Right atrium auricular region (tissue), 2 donors: ENCODE results near the gene SNX18. TPM values are rescaled to one million over a fixed set of nuclear protein-coding genes. Genes with fewer than 3 reads are reported as not detected.

ENCODE experiments used
- DNase-seq: peaks from one replicate; pipeline ENCODE4 v3.0.0-alpha.2; 2019; ENCODE audit warnings: low spot score
- H3K27ac ChIP-seq, 2 donors: fragments of 200-600 bp; sonication (generic); 1 replicate in 1 of 2; 2 replicates in 1 of 2; pipeline ENCODE4 v1.5.1; 2016 to 2019
- H3K27me3 ChIP-seq, 2 donors: fragments of 200-600 bp; sonication (generic); one replicate each; pipeline versions ENCODE4 v1.5.1 to v1.6.0; 2017 to 2019
- H3K36me3 ChIP-seq: fragments of 200-600 bp; sonication (generic); one replicate; pipeline ENCODE4 v1.5.1; 2016
- H3K4me1 ChIP-seq, 2 donors: fragments of 200-600 bp; sonication (generic); one replicate each; pipeline versions ENCODE4 v1.5.1 to v1.6.0; 2017 to 2019
- H3K4me3 ChIP-seq, 2 donors: fragments of 200-600 bp; sonication (generic); 1 replicate in 1 of 2; 2 replicates in 1 of 2; pipeline ENCODE4 v1.5.1; 2017 to 2019; ENCODE audit warnings: mild to moderate bottlenecking in 1 of 2, moderate library complexity in 1 of 2
- H3K9me3 ChIP-seq, 2 donors: fragments of 200-600 bp; sonication (generic); one replicate each; pipeline ENCODE4 v1.5.1; 2019
- total RNA-seq, 2 donors: library from RNA; depleted of rRNA; stranded (reverse); fragments of >200 nt; gene quantifications; one replicate each; pipeline ENCODE4 v1.1.0, GENCODE V29; 2016
- TF ChIP-seq, protein P1 (sequence below), 2 donors: fragments of 200-600 bp; sonication (generic); IDR thresholded peaks; one replicate each; pipeline ENCODE4 v1.5.1; 2019; ENCODE audit warnings: antibody characterized with exemption in 2 of 2

SNX18 gene
- total RNA-seq, 2 donors from 2014 or later: 15.8 to 22.2 TPM

DNA sequence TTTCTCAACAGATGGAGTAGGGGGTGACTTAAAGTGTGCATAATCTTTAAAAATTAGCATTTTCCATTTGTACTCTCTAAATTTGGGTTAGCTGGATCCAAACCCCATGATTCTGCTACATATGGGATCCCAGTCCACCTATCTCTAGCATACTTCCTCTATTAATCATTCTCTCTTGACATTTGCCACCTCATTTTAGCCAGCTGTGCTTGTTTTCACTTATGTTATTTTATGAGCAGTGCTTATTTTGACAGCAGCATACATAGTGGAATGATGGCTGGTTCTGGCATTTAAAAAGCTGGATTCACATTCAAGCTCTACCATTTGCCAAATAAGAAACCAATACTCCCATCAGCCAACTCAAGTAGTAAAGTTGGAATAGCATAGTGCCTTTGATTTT is 22.5 kb upstream of the SNX18 start:
- TF ChIP-seq, protein P1, sequence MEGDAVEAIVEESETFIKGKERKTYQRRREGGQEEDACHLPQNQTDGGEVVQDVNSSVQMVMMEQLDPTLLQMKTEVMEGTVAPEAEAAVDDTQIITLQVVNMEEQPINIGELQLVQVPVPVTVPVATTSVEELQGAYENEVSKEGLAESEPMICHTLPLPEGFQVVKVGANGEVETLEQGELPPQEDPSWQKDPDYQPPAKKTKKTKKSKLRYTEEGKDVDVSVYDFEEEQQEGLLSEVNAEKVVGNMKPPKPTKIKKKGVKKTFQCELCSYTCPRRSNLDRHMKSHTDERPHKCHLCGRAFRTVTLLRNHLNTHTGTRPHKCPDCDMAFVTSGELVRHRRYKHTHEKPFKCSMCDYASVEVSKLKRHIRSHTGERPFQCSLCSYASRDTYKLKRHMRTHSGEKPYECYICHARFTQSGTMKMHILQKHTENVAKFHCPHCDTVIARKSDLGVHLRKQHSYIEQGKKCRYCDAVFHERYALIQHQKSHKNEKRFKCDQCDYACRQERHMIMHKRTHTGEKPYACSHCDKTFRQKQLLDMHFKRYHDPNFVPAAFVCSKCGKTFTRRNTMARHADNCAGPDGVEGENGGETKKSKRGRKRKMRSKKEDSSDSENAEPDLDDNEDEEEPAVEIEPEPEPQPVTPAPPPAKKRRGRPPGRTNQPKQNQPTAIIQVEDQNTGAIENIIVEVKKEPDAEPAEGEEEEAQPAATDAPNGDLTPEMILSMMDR (IDR thresholded peaks at IDR 0.05): no peak
- no peaks in the 10 kb centered on the region for H3K36me3 ChIP-seq
- DNase-seq: no peak
- H3K9me3 ChIP-seq: peaks cover 0 to 6% of the 10 kb centered on the region in 2 donors
- H3K4me1 ChIP-seq: no peaks in the 10 kb centered on the region
- H3K4me3 ChIP-seq: no peak overlapping the region
- no peaks in the 10 kb centered on the region for H3K27me3 ChIP-seq
- H3K27ac ChIP-seq: no peak overlapping the region

DNA sequence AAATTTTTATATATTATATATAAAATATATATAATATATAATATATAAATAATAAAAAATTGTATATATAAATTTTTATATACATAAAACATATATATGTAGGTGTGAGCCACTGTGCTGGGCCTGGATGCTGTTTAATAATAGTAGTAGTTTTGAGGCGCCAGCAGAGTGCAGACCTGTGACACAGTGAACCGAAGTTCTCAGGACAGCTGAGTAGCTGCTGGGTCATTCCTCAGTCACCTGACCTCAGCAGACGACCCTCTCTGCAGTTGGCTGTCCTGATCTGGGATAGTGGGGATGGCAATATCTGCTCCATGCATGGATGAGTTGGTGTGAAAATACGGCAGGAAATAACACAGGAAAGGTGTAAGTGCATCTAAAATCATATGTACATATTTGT is 3.3 kb upstream of the SNX18 start:
- TF ChIP-seq, protein P1 (IDR thresholded peaks at IDR 0.05): no peak
- Histone ChIP-seq H3K4me3 (no peak overlapping the region), H3K4me1 (peaks cover 0 to 16% of the 10 kb centered on the region in 2 donors), H3K27me3 (no peaks in the 10 kb centered on the region), H3K36me3 (no peaks in the 10 kb centered on the region), H3K9me3 (no peaks in the 10 kb centered on the region), H3K27ac (no peak overlapping the region)
- no peak for DNase-seq

DNA sequence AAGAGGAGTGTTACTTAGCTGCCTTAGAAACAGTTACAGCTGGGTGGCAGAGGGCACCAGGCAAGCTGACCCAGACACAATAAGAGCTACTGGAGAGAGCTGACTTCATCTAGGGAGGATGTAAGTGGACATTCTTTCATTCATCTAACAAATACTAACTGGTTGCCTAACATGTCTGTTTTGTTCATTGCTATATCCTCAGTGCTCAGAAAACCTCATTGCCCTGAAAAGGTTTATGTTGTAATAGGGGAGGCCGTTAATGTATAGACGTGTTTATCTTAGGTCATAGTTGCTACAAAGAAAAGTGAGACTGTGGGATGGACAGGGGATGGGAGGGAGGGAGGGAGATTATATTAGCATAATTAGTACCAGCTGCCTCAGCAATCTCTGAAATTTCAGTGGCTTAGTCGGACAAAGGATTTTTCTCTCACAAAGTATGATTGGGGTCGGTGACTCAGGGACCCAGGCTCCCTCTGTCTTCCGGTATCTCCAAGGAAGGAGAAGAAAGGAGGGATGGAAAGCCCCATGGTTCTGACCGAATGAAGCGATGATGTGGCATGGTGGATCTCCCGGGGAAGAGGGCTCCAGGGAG is 2.6 kb upstream of the SNX18 start:
- TF ChIP-seq, protein P1 (IDR thresholded peaks at IDR 0.05): no peak
- DNase-seq: no peak
- Histone ChIP-seq H3K4me3 (no peak overlapping the region), H3K4me1 (peaks cover 0 to 23% of the 10 kb centered on the region in 2 donors), H3K27me3 (no peaks in the 10 kb centered on the region), H3K36me3 (no peaks in the 10 kb centered on the region), H3K9me3 (no peaks in the 10 kb centered on the region), H3K27ac (no peak overlapping the region)

DNA sequence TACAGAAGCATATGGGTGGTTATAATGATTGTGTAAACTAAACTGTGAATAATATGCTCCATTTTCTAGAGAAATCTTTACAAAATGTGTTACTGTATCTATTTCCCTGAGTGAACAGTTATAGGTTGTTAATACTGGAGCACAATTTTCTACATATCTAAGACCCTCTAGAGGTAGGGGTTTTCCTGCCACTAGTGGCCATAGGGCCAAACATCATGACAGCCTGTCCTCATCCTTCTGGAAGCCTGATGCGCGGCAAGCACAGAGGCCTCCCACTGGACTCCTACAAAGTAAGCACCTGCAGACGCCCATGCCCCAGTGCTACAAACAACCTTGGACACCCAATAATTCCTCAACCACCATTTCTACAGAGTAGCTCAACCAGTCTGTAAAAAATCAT is 1.9 kb upstream of the SNX18 start:
- no peaks in the 10 kb centered on the region for H3K27me3 ChIP-seq
- TF ChIP-seq, protein P1 (IDR thresholded peaks at IDR 0.05): no peak
- H3K27ac ChIP-seq: no peak overlapping the region
- H3K9me3 ChIP-seq: no peaks in the 10 kb centered on the region
- no peaks in the 10 kb centered on the region for H3K36me3 ChIP-seq
- H3K4me3 ChIP-seq: no peak overlapping the region
- H3K4me1 ChIP-seq: peaks cover 0 to 30% of the 10 kb centered on the region in 2 donors
- DNase-seq: no peak

DNA sequence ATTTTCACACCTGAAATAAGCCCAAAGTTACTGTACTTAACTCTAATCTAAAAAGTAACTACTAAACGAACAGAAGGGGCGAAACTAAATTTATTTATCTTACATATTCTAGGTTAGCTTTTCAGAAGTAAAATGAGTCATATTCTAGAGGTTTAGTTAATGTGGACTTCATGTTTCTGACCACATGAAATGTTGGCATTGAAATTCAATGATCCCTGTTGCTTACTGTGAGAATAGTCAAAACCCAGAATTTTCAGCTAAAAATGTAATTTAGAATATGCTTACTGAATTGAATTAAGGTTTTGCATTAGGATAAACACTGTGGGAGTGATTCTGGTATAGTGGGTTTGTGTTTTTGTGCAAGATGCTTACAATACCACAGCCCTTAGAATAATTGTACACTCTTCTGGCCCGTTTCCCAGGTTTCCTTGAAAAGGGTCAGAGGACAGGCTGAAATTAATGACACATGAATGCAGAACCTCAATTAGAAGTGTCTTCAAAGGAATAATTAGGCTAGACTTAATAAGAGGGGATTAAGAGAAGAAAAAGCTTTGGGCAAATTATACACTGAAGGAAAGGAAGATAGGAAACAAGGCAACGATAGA is 1.4 kb upstream of the SNX18 start:
- H3K27ac ChIP-seq: no peak overlapping the region
- TF ChIP-seq, protein P1 (IDR thresholded peaks at IDR 0.05): no peak
- H3K4me3 ChIP-seq: no peak overlapping the region
- no peaks in the 10 kb centered on the region for H3K27me3 ChIP-seq
- DNase-seq: no peak
- H3K9me3 ChIP-seq: no peaks in the 10 kb centered on the region
- no peaks in the 10 kb centered on the region for H3K36me3 ChIP-seq
- H3K4me1 ChIP-seq: peaks cover 0 to 35% of the 10 kb centered on the region in 2 donors

DNA sequence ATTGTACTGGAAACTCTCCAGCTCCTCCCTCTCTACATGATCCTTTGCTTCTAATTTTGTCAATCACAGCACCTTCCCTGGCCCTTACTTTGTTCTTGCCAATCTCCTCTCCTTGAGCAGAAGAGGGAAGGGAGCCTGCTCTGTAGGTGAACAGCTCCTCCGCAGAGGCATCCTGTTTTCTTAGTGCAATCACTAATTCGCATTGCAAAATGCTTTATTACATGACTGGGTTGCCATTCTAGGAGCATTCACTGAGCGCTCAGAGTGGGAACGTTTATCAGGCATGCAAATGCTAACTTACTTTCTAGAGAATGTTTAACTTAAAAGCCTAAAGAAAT is 416 bp upstream of the SNX18 start:
- no peak for DNase-seq
- Histone ChIP-seq H3K27me3 (no peaks in the 10 kb centered on the region), H3K36me3 (no peaks in the 10 kb centered on the region), H3K9me3 (no peaks in the 10 kb centered on the region), H3K27ac (no peak overlapping the region), H3K4me3 (peak overlapping the region in 1 of 2 donors; percentile 99), H3K4me1 (peaks cover 0 to 45% of the 10 kb centered on the region in 2 donors)
- TF ChIP-seq, protein P1 (IDR thresholded peaks at IDR 0.05): no peak
